Endothelial cell of umbilical vein (primary cell): ENCODE data around the gene PPIL6. TPM values are rescaled to one million over a fixed set of nuclear protein-coding genes. Genes with fewer than 3 reads are reported as not detected.
A peak's percentile ranks its signal among the peaks of the same experiment; 100 is the strongest.

Experiments used
- BruUV-seq: library from RNA; stranded (reverse); fragments of 400-500 nt; replicated peaks from 2 replicates; lab custom pipeline; 2021; lab: Mats Ljungman, UMichigan
- CTCF ChIA-PET: fragments of 300-600, 350-600 bp; sonication (Branson Sonifier 250); formaldehyde crosslinking; loops from one replicate; lab custom pipeline; 2021; ENCODE audit warnings: antibody characterized with exemption, inconsistent platforms; lab: Charles Lee
- POLR2A ChIA-PET: fragments of 300-600, 350-600 bp; sonication (Branson Sonifier 250); formaldehyde crosslinking; loops from one replicate; lab custom pipeline; 2021; ENCODE audit warnings: antibody characterized with exemption, inconsistent platforms; lab: Charles Lee
- DNase-seq: peaks from one replicate; pipeline ENCODE4 v3.0.0-alpha.2; 2011; ENCODE audit warnings: low read depth, low spot score
- FAIRE-seq: peaks from 2 replicates; lab custom pipeline; 2011; peaks lifted over from hg19 to GRCh38; lab: Jason Lieb, UNC
- H2AFZ ChIP-seq: 2 replicates; pipeline ENCODE4 v1.6.0; 2012; ENCODE audit warnings: low read depth, low read length, control low read depth, inconsistent platforms
- H3K27ac ChIP-seq: 2 replicates; pipeline ENCODE4 v1.5.1; 2011; ENCODE audit warnings: low read depth, mild to moderate bottlenecking, control low read depth, low read length, moderate library complexity; ENCODE audit not compliant: insufficient read depth
- H3K27me3 ChIP-seq, 2 experiments: 2 replicates each; pipeline versions ENCODE4 v1.6.0 to v1.6.1; 2011; ENCODE audit warnings: low read length in 2 of 2, mixed read lengths in 1 of 2; ENCODE audit not compliant: control insufficient read depth in 2 of 2, insufficient read depth in 2 of 2
- H3K36me3 ChIP-seq, 2 experiments: 2 replicates in 1 of 2; 3 replicates in 1 of 2; pipeline ENCODE4 v1.5.1; 2011; ENCODE audit warnings: low read length in 2 of 2, mild to moderate bottlenecking in 1 of 2, moderate library complexity in 1 of 2; ENCODE audit not compliant: control insufficient read depth in 2 of 2, insufficient read depth in 2 of 2; ENCODE audit errors: extremely low read depth in 1 of 2
- H3K4me1 ChIP-seq: 3 replicates; pipeline ENCODE4 v1.5.1; 2011; ENCODE audit warnings: mild to moderate bottlenecking, low read length; ENCODE audit not compliant: control insufficient read depth, insufficient read depth; ENCODE audit errors: extremely low read depth
- H3K4me2 ChIP-seq: 2 replicates; pipeline ENCODE4 v1.6.1; 2011; ENCODE audit warnings: low read length, control low read depth, mixed read lengths; ENCODE audit not compliant: insufficient read depth
- H3K4me3 ChIP-seq, 3 experiments: fragments of 200-600 bp in 1 of 3; sonication (generic), shearing (Covaris generic) in 1 of 3; replicated peaks in 1 of 3; 2 replicates each; pipeline ENCODE4 v1.5.1; 2011 to 2016; ENCODE audit warnings: control low read depth in 3 of 3, low read length in 3 of 3, mild to moderate bottlenecking in 2 of 3, inconsistent platforms in 1 of 3, low read depth in 1 of 3, moderate library complexity in 1 of 3; ENCODE audit not compliant: insufficient read depth in 1 of 3
- H3K79me2 ChIP-seq: 2 replicates; pipeline ENCODE4 v1.6.0; 2012; ENCODE audit warnings: low read length, inconsistent platforms; ENCODE audit not compliant: control insufficient read depth, insufficient read depth
- H3K9ac ChIP-seq: replicated peaks from 2 replicates; pipeline ENCODE3; 2011; ENCODE audit warnings: low read length, control low read depth; ENCODE audit not compliant: insufficient read depth; ENCODE audit errors: extremely low read depth
- H3K9me1 ChIP-seq: replicated peaks from 3 replicates; pipeline ENCODE4 v1.6.0; 2011; ENCODE audit warnings: mild to moderate bottlenecking, low read length; ENCODE audit not compliant: control insufficient read depth, insufficient read depth; ENCODE audit errors: extremely low read depth
- H3K9me3 ChIP-seq: replicated peaks from 2 replicates; pipeline ENCODE4 v1.5.1; 2012; ENCODE audit warnings: low read length, inconsistent platforms; ENCODE audit not compliant: control insufficient read depth, insufficient read depth
- H4K20me1 ChIP-seq: replicated peaks from 2 replicates; pipeline ENCODE3; 2011; ENCODE audit warnings: mild to moderate bottlenecking, low read length; ENCODE audit not compliant: control insufficient read depth, insufficient read depth; ENCODE audit errors: extremely low read depth
- CTCF ChIP-seq, 2 donors: IDR thresholded peaks; 1 replicate in 1 of 2; 2 replicates in 1 of 2; pipeline ENCODE4 v1.5.1; 2011; ENCODE audit warnings: low read length in 2 of 2, mild to moderate bottlenecking in 2 of 2, moderate library complexity in 2 of 2, control low read depth in 1 of 2, inconsistent platforms in 1 of 2, low read depth in 1 of 2; ENCODE audit not compliant: insufficient read depth in 1 of 2; ENCODE audit errors: extremely low read depth in 1 of 2
- EZH2 ChIP-seq: IDR thresholded peaks from 2 replicates; pipeline ENCODE4 v1.6.1; 2012; ENCODE audit warnings: borderline replicate concordance, low read depth, mild to moderate bottlenecking, moderate library complexity, low read length, inconsistent platforms; ENCODE audit not compliant: severe bottlenecking
- FOS ChIP-seq: IDR thresholded peaks from 2 replicates; pipeline ENCODE4 v1.6.1; 2011; ENCODE audit warnings: mild to moderate bottlenecking, low read length, moderate library complexity, borderline replicate concordance; ENCODE audit not compliant: insufficient read depth
- GATA2 ChIP-seq: IDR thresholded peaks from 2 replicates; pipeline ENCODE4 v1.7.0; 2011; ENCODE audit warnings: low read depth, mild to moderate bottlenecking, moderate library complexity, mixed read lengths, low read length; ENCODE audit not compliant: insufficient read length, insufficient read depth
- JUN ChIP-seq: IDR thresholded peaks from 2 replicates; pipeline ENCODE4 v1.6.1; 2011; ENCODE audit warnings: borderline replicate concordance, low read depth; ENCODE audit not compliant: insufficient read length, insufficient read depth
- MAX ChIP-seq: IDR thresholded peaks from 2 replicates; pipeline ENCODE4 v1.6.1; 2011; ENCODE audit not compliant: insufficient read depth, insufficient read length
- MYC ChIP-seq: IDR thresholded peaks from one replicate; pipeline ENCODE4 v1.6.1; 2011; ENCODE audit warnings: mild to moderate bottlenecking, low read depth, low read length
- POLR2A ChIP-seq: IDR thresholded peaks from 2 replicates; pipeline ENCODE4 v1.6.1; 2012; ENCODE audit warnings: low read depth, mild to moderate bottlenecking, control low read depth, low read length
- POLR2AphosphoS5 ChIP-seq: IDR thresholded peaks from 2 replicates; pipeline ENCODE4 v1.6.1; 2012; ENCODE audit warnings: low read depth, mild to moderate bottlenecking, control low read depth, low read length, moderate library complexity; ENCODE audit not compliant: insufficient read depth
- dilution Hi-C: fragments of 300-500 bp; cut with MboI; formaldehyde crosslinking; loops from one replicate; pipeline ENCODE4 v1.15.0; 2019; ENCODE audit warnings: low sequenced_read_pairs; ENCODE audit not compliant: extremely low pct_ligation_motif_present
- intact Hi-C: fragments of 100-400 bp; cut with micrococcal nuclease; formaldehyde crosslinking; loops from one replicate; pipeline ENCODE4 v1.10.0; 2022
- polyA plus RNA-seq, 4 experiments: library from polyadenylated mRNA; depleted of rRNA in 3 of 4; stranded (reverse) in 3 of 4; unstranded in 1 of 4; fragments of >200 nt; gene quantifications; 2 replicates each; pipeline versions ENCODE4 v1.2.1 to v1.2.3, GENCODE V29; 2011 to 2012; ENCODE audit warnings: missing spikeins in 1 of 4
- total RNA-seq: library from RNA; stranded (reverse); gene quantifications from 2 replicates; pipeline ENCODE4 v1.2.3, GENCODE V29; 2021

PPIL6 gene
- total and polyA plus RNA-seq, 2 donors (not counting 3 experiments of a cell fraction or from before 2014, with no cell fraction given): 0.11 to 0.33 TPM

GRCh38 chr6:109393157-109393885 lies 47.1 kb downstream of the PPIL6 start:
- DNase-seq: peak; percentile 28
- no TSS peak for BruUV-seq

More at GRCh38 chr6:109393157-109393885, 47.1 kb downstream of the PPIL6 start:
- Histone ChIP-seq H3K9me1 (no peaks in the 10 kb centered on the region), H4K20me1 (no peaks in the 10 kb centered on the region), H3K36me3 (no peaks in the 10 kb centered on the region), H2AFZ (no peak overlapping the region), H3K9me3 (no peaks in the 10 kb centered on the region), H3K4me3 (no peak overlapping the region), H3K4me1 (no peaks in the 10 kb centered on the region), H3K79me2 (no peaks in the 10 kb centered on the region), H3K9ac (no peak overlapping the region), H3K27me3 (peaks cover 0 to 5% of the 10 kb centered on the region in 2 experiments), H3K27ac (no peak overlapping the region), H3K4me2 (no peak overlapping the region)
- intact Hi-C loops: no loop called here
- CTCF ChIA-PET: interaction anchor here (0.8 to 2.2 kb wide), 5 partner anchors 9 to 206 kb away, joined by 3 to 24 read pairs (median 4); partner anchors contain the start of gene SMPD2
- POLR2A ChIA-PET: no interaction called here
- no peak for FAIRE-seq
- TF ChIP-seq MAX (no peak), MYC (no peak), FOS (no peak), EZH2 (no peak), POLR2A (no peak), CTCF (IDR thresholded peaks at IDR 0.05; ENCODE audit: extremely low read depth in 1 of 2, insufficient read depth in 1 of 2, low read depth in 1 of 2, low read length in 2 of 2) (no peak), GATA2 (no peak), JUN (no peak), POLR2AphosphoS5 (no peak)
- dilution Hi-C loops: no loop called here
